K562 (cell line): ENCODE results near the gene SLC25A29. TPM values are rescaled to one million over a fixed set of nuclear protein-coding genes. Genes with fewer than 3 reads are reported as not detected.

Experiments
- ATAC-seq: fragments of 200-7000 bp; cut with Tn5 transposase; 3 replicates; pipeline ENCODE4 v1.9.1; 2020; ENCODE audit warnings: moderate library complexity
- BruUV-seq: library from RNA; stranded (reverse); fragments of 400-500 nt; replicated peaks from 2 replicates; lab custom pipeline; 2021; lab: Mats Ljungman, UMichigan
- CTCF ChIA-PET: fragments of 300-600 bp; formaldehyde crosslinking; extraction: SDS; loops from one replicate; lab custom pipeline; 2021; ENCODE audit warnings: low intra/inter-chr PET ratio; lab: Yijun Ruan, JAX
- POLR2A ChIA-PET: fragments of 300-600, 350-650 bp; sonication (Branson Sonifier 250); formaldehyde crosslinking; extraction: SDS; loops from one replicate; lab custom pipeline; 2021; ENCODE audit warnings: antibody characterized with exemption, inconsistent platforms; lab: Yijun Ruan, JAX
- DNase-seq, 4 experiments: peaks; one replicate each; pipeline versions ENCODE4 v3.0.0 to v3.0.0-alpha.2; 2011 to 2018; ENCODE audit warnings: low spot score in 3 of 4, mixed read lengths in 3 of 4; ENCODE audit errors: extremely low read depth in 1 of 4
- FAIRE-seq: peaks from 2 replicates; lab custom pipeline; 2011; peaks lifted over from hg19 to GRCh38; lab: Jason Lieb, UNC
- H2AFZ ChIP-seq: 2 replicates; pipeline ENCODE4 v1.6.0; 2011; ENCODE audit warnings: low read depth, low read length, control low read depth, inconsistent platforms
- H3K27ac ChIP-seq: fragments of 200-600 bp; 3 replicates; pipeline ENCODE4 v1.8.0; 2011; ENCODE audit warnings: low read depth, mild to moderate bottlenecking, control low read depth, inconsistent platforms, low read length, moderate library complexity, mixed read lengths; ENCODE audit errors: extremely low read depth
- H3K27me3 ChIP-seq, 2 experiments: fragments of 300-600 bp in 1 of 2; 2 replicates in 1 of 2; 3 replicates in 1 of 2; pipeline versions ENCODE4 v1.6.0 to v1.8.0; 2011; ENCODE audit warnings: inconsistent platforms in 2 of 2, low read length in 2 of 2, mild to moderate bottlenecking in 1 of 2, mixed read lengths in 1 of 2, moderate library complexity in 1 of 2; ENCODE audit not compliant: control insufficient read depth in 2 of 2, insufficient read depth in 2 of 2
- H3K36me3 ChIP-seq: fragments of 300-600 bp; 3 replicates; pipeline ENCODE4 v1.8.0; 2011; ENCODE audit warnings: mild to moderate bottlenecking, low read length, inconsistent platforms; ENCODE audit not compliant: control insufficient read depth, insufficient read depth
- H3K4me1 ChIP-seq, 2 experiments: fragments of 200-600 bp in 1 of 2; replicated peaks in 1 of 2; 2 replicates in 1 of 2; 3 replicates in 1 of 2; pipeline versions ENCODE4 v1.5.1 to v1.8.0; 2011; ENCODE audit warnings: inconsistent platforms in 2 of 2, low read length in 2 of 2, mild to moderate bottlenecking in 1 of 2, mixed read lengths in 1 of 2, moderate library complexity in 1 of 2; ENCODE audit not compliant: control insufficient read depth in 2 of 2, insufficient read depth in 2 of 2
- H3K4me2 ChIP-seq: 2 replicates; pipeline ENCODE4 v1.6.1; 2011; ENCODE audit warnings: low read length, control low read depth, inconsistent platforms, mixed read lengths; ENCODE audit not compliant: insufficient read depth
- H3K4me3 ChIP-seq: fragments of 200-600 bp; sonication (generic), shearing (Covaris generic); 2 replicates; pipeline ENCODE4 v1.5.1; 2016; ENCODE audit warnings: control low read depth, inconsistent platforms
- H3K79me2 ChIP-seq: fragments of 200-600 bp; 3 replicates; pipeline ENCODE4 v1.8.0; 2011; ENCODE audit warnings: low read length, inconsistent platforms; ENCODE audit not compliant: control insufficient read depth, insufficient read depth
- H3K9ac ChIP-seq, 2 experiments: 2 replicates each; pipeline versions ENCODE4 v1.6.0 to v1.6.1; 2011; ENCODE audit warnings: low read depth in 2 of 2, low read length in 2 of 2, control low read depth in 1 of 2, inconsistent platforms in 1 of 2, mild to moderate bottlenecking in 1 of 2, mixed read lengths in 1 of 2; ENCODE audit not compliant: insufficient read depth in 1 of 2
- H3K9me1 ChIP-seq: one replicate; pipeline ENCODE4 v1.6.0; 2011; ENCODE audit warnings: inconsistent platforms, mild to moderate bottlenecking, low read length, moderate library complexity; ENCODE audit not compliant: control insufficient read depth, insufficient read depth
- H3K9me3 ChIP-seq: replicated peaks from 2 replicates; pipeline ENCODE4 v1.5.1; 2011; ENCODE audit warnings: low read depth, low read length, inconsistent platforms; ENCODE audit not compliant: control insufficient read depth, insufficient read depth
- H4K20me1 ChIP-seq: replicated peaks from 2 replicates; pipeline ENCODE4 v1.6.1; 2011; ENCODE audit warnings: low read length, inconsistent platforms, mixed read lengths; ENCODE audit not compliant: control insufficient read depth, insufficient read depth
- CXXC5 ChIP-seq: fragments of 250-450 bp; sonication (Bioruptor Pico); IDR thresholded peaks from 2 replicates; pipeline ENCODE4 v1.8.0; 2022; ENCODE audit warnings: inconsistent platforms, mild to moderate bottlenecking, moderate library complexity
- FIP1L1 ChIP-seq: fragments of 200-400 bp; formaldehyde crosslinking; IDR thresholded peaks from 2 replicates; pipeline ENCODE4 v1.6.1; 2018; ENCODE audit warnings: mild to moderate bottlenecking, low read depth, low read length; ENCODE audit not compliant: poor library complexity, severe bottlenecking
- HDAC3 ChIP-seq: fragments of 450-650 bp; IDR thresholded peaks from 2 replicates; pipeline ENCODE4 v1.6.1; 2018; ENCODE audit warnings: borderline replicate concordance, mild to moderate bottlenecking, moderate library complexity; ENCODE audit not compliant: partially characterized antibody
- LCOR ChIP-seq: sonication (generic); formaldehyde crosslinking; IDR thresholded peaks from 2 replicates; pipeline ENCODE4 v1.8.0; 2022; ENCODE audit warnings: mild to moderate bottlenecking, missing genetic modification reagents
- MYC ChIP-seq, 2 experiments: fragments of 250-450 bp in 1 of 2; sonication (Bioruptor Pico) in 1 of 2; IDR thresholded peaks; 2 replicates each; pipeline versions ENCODE4 v1.5.1 to v1.6.1; 2012 to 2021; ENCODE audit warnings: low read depth in 2 of 2, borderline replicate concordance in 1 of 2, improper control_type of control experiment in 1 of 2, low read length in 1 of 2, mild to moderate bottlenecking in 1 of 2, moderate library complexity in 1 of 2
- NFIC ChIP-seq: fragments of 450-650 bp; IDR thresholded peaks from 2 replicates; pipeline ENCODE4 v1.6.1; 2017; ENCODE audit warnings: mild to moderate bottlenecking, inconsistent platforms
- SRF ChIP-seq, 2 experiments: fragments of 250-450, 450-650 bp in 1 of 2; sonication (Bioruptor Pico) in 1 of 2; sonication (generic) in 1 of 2; formaldehyde crosslinking; IDR thresholded peaks; 2 replicates each; pipeline versions ENCODE4 v1.5.0 to v1.5.1; 2020 to 2022; ENCODE audit warnings: mild to moderate bottlenecking in 1 of 2, missing genetic modification reagents in 1 of 2
- WHSC1 ChIP-seq: IDR thresholded peaks from one replicate; pipeline ENCODE4 v1.6.1; 2012; ENCODE audit warnings: low read length, control low read depth, inconsistent platforms
- ZFX ChIP-seq: sonication (generic); formaldehyde crosslinking; IDR thresholded peaks from 2 replicates; pipeline ENCODE4 v1.8.0; 2022; ENCODE audit warnings: mild to moderate bottlenecking, missing genetic modification reagents, moderate library complexity
- ZNF121 ChIP-seq: sonication (generic); formaldehyde crosslinking; conservative IDR thresholded peaks from 2 replicates; pipeline ENCODE4 v1.8.0; 2022; ENCODE audit warnings: missing genetic modification reagents
- ZNF143 ChIP-seq: sonication (generic); formaldehyde crosslinking; IDR thresholded peaks from 2 replicates; pipeline ENCODE4 v1.9.0; 2022; ENCODE audit warnings: mild to moderate bottlenecking, missing genetic modification reagents
- WGBS: fragments of 100-300 bp; shearing (Covaris generic); methylation state at CpG from one replicate; pipeline ENCODE4 v1.1.6; 2016; ENCODE audit warnings: low coverage, mixed read lengths; ENCODE audit not compliant: insufficient coverage; ENCODE audit errors: missing lambda C conversion rate; 5-methylcytosine and 5-hydroxymethylcytosine counted together
- in situ Hi-C: fragments of 300-500 bp; cut with MboI; formaldehyde crosslinking; loops from 4 replicates; pipeline ENCODE4 v1.15.0; 2018; ENCODE audit warnings: inconsistent platforms, mixed read lengths
- intact Hi-C: fragments of 100-400 bp; cut with micrococcal nuclease; formaldehyde crosslinking; loops from 2 replicates; pipeline ENCODE4 v1.14.2; 2022
- polyA plus RNA-seq, 8 experiments: library from polyadenylated mRNA; depleted of rRNA in 4 of 8; stranded (reverse) in 5 of 8; unstranded in 3 of 8; fragments of >200 nt; fragmentation: Nextera tagmentation in 2 of 8; fragmentation: Illumina TruSeq in 1 of 8; extraction: Ambion mirVana in 2 of 8; extraction: Trizol in 1 of 8; gene quantifications; 2 replicates each; pipeline versions ENCODE4 v1.2.1 to v1.2.3, GENCODE V29; 2011 to 2014; ENCODE audit warnings: inconsistent platforms in 1 of 8, missing spikeins in 1 of 8
- total RNA-seq, 7 experiments: library from RNA; depleted of rRNA in 6 of 7; stranded (reverse); fragments of >200 nt in 6 of 7; fragmentation: Illumina TruSeq in 2 of 7; extraction: Trizol in 2 of 7; gene quantifications; 2 replicates each; pipeline versions ENCODE4 v1.2.1 to v1.2.3, GENCODE V29; 2011 to 2021; ENCODE audit warnings: low replicate concordance in 1 of 7
- TF ChIP-seq, protein P1 (sequence below): fragments of 250-450 bp; sonication (Bioruptor Pico); IDR thresholded peaks from 2 replicates; pipeline ENCODE4 v1.4.0; 2020; ENCODE audit warnings: borderline replicate concordance
- TF ChIP-seq, protein P2 (sequence below): IDR thresholded peaks from 2 replicates; pipeline ENCODE4 v1.6.1; 2011; ENCODE audit warnings: borderline replicate concordance, low read depth, mild to moderate bottlenecking, moderate library complexity, low read length; ENCODE audit not compliant: insufficient read depth, poor library complexity, severe bottlenecking

The SLC25A29 gene
- total and polyA plus RNA-seq, 9 of the 15 experiments (the other 6 are each of a cell fraction or from before 2014, with no cell fraction given), result 0.07 to 17.5 (median 4.8) TPM

DNA sequence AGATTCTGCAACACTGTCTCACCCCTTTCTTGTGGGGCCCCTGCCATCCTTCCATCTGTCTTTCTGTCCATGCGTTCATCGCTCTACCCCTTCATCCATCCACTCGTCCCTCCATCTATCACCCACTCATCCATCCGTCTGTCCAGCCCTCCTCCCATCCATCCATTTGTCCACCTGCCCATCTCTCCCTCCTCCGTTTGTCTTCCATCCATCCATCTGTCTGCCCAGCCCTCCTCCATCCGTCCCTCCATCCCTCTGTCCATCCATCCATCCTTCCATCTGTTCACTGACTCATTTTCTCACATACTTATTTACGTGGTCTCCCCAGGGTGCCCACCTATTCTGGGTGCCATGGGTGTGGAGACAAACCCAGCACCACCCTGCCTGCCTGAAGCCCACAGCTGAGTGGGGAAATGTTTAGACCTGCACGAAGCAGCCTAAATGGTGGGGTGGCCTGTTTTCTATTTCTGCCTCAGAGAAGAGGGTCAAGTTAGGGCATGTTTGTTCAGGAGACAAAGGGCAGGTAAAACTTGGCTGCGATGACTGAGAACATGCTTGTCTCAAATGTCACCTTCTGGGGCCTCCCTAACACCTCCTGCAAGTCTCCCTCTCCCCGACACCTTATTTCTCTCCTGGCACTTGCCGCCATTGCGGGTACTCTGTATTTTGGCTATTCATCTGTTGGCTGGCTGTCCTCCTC lies 14.1 kb upstream of the SLC25A29 start (continued):
- TF ChIP-seq ZFX (CRISPR knock-in tag) (no peak), SRF (CRISPR knock-in tag; IDR thresholded peaks at IDR 0.05) (no peak), WHSC1 (no peak)
- TF ChIP-seq, protein P1, sequence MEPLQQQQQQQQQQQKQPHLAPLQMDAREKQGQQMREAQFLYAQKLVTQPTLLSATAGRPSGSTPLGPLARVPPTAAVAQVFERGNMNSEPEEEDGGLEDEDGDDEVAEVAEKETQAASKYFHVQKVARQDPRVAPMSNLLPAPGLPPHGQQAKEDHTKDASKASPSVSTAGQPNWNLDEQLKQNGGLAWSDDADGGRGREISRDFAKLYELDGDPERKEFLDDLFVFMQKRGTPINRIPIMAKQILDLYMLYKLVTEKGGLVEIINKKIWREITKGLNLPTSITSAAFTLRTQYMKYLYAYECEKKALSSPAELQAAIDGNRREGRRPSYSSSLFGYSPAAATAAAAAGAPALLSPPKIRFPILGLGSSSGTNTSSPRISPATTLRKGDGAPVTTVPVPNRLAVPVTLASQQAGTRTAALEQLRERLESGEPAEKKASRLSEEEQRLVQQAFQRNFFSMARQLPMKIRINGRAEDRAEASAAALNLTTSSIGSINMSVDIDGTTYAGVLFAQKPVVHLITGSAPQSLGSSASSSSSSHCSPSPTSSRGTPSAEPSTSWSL (CRISPR knock-in tag), result no peak

DNA sequence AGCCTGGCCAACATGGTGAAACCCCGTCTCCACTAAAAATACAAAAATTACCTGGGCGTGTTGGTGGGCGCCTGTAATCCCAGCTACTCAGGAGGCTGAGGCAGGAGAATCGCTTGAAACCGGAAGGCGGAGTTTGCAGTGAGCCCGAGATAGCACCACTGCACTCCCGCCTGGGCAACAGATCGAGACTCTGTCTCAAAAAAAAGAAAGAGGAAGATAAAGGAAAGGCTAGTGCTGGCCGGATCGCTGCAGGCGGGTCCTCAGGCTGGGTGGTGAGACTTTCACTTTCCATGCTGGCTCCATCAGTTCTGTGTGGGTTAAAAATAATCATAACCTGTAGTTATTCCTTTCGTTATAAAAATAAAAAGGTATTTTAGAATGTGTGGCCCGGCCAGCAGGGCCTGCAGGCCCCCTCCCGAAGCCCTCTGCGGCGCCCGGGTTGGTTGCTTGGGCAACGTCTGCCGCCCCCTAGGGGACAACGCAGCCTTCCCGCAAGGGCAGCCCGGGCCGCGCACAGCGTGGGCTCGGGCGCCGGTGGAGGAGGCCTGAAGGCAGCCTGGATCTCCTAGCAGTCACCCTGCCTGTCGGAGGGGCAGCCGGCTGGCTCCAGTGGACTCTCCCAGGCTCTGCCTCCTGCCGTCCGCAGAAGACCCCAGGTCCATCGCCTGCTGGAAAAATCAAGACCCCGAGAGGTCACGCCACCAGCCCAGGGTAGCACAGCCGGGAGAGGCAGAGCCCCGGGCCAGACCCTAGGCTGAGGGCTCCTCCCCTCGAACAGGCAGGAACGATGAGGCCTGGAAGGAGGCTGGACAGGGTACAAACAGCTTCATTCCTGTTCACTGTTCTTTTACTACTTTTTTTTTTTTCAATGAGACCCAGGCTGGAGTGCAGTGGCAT lies 11.9 kb upstream of the SLC25A29 start:
- Histone ChIP-seq H3K27me3 (peaks cover 0 to 8% of the 10 kb centered on the region in 2 experiments; a peak in 2 of 5 replicates), H3K4me3 (no peak overlapping the region), H3K27ac (no peak overlapping the region), H2AFZ (peak overlapping the region; percentile 75), H4K20me1 (no peaks in the 10 kb centered on the region), H3K9ac (no peak overlapping the region), H3K36me3 (no peaks in the 10 kb centered on the region), H3K4me2 (peak overlapping the region; percentile 18; the same call in 1 of the 2 replicates), H3K9me1 (no peaks in the 10 kb centered on the region), H3K9me3 (no peaks in the 10 kb centered on the region), H3K79me2 (no peaks in the 10 kb centered on the region), H3K4me1 (peaks cover 7 to 18% of the 10 kb centered on the region in 2 experiments; a peak in 3 of 5 replicates)
- POLR2A ChIA-PET, result interaction anchor here (0.6 to 0.9 kb wide), 2 partner anchors 32 to 85 kb away, joined by 3 read pairs; no protein-coding TSS in a partner anchor
- WGBS, result 33% methylated on average over 22 of the region's 40 CpGs
- ATAC-seq (peak; percentile 98), DNase-seq (peak; percentile 71 to 79 (median 78)), FAIRE-seq (peak; percentile 76)
- in situ Hi-C loops (no loop called here), intact Hi-C loops (no loop called here)
- CTCF ChIA-PET, result no interaction called here
- BruUV-seq, result no TSS peak
- TF ChIP-seq FIP1L1 (peak; percentile 37), MYC (IDR thresholded peaks at IDR 0.05; ENCODE audit: low read depth, low read length) (0 out of 2 replicates have a peak, but pooled peaks have one; percentile 25), MYC (CRISPR knock-in tag; IDR thresholded peaks at IDR 0.05; ENCODE audit: borderline replicate concordance, low read depth) (no peak), ZNF143 (0 out of 2 replicates have a peak, but pooled peaks have one; percentile 29), HDAC3 (no peak), LCOR (CRISPR knock-in tag) (0 out of 2 replicates have a peak, but pooled peaks have one; percentile 8), CXXC5 (peak; percentile 62; the same call in 1 of the 2 replicates), ZNF121 (CRISPR knock-in tag) (peak; percentile 91), NFIC (0 out of 2 replicates have a peak, but pooled peaks have one; percentile 3)
- TF ChIP-seq, protein P2, sequence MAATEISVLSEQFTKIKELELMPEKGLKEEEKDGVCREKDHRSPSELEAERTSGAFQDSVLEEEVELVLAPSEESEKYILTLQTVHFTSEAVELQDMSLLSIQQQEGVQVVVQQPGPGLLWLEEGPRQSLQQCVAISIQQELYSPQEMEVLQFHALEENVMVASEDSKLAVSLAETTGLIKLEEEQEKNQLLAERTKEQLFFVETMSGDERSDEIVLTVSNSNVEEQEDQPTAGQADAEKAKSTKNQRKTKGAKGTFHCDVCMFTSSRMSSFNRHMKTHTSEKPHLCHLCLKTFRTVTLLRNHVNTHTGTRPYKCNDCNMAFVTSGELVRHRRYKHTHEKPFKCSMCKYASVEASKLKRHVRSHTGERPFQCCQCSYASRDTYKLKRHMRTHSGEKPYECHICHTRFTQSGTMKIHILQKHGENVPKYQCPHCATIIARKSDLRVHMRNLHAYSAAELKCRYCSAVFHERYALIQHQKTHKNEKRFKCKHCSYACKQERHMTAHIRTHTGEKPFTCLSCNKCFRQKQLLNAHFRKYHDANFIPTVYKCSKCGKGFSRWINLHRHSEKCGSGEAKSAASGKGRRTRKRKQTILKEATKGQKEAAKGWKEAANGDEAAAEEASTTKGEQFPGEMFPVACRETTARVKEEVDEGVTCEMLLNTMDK, result peak; percentile 89
